GM18526 (cell line): ENCODE results near the gene MMP17.

Experiments
- POLR2A ChIP-seq: IDR thresholded peaks from 3 replicates; pipeline ENCODE4 v1.6.1; 2011; ENCODE audit not compliant: insufficient read length; ENCODE audit errors: extremely low read depth

Gene MMP17

DNA sequence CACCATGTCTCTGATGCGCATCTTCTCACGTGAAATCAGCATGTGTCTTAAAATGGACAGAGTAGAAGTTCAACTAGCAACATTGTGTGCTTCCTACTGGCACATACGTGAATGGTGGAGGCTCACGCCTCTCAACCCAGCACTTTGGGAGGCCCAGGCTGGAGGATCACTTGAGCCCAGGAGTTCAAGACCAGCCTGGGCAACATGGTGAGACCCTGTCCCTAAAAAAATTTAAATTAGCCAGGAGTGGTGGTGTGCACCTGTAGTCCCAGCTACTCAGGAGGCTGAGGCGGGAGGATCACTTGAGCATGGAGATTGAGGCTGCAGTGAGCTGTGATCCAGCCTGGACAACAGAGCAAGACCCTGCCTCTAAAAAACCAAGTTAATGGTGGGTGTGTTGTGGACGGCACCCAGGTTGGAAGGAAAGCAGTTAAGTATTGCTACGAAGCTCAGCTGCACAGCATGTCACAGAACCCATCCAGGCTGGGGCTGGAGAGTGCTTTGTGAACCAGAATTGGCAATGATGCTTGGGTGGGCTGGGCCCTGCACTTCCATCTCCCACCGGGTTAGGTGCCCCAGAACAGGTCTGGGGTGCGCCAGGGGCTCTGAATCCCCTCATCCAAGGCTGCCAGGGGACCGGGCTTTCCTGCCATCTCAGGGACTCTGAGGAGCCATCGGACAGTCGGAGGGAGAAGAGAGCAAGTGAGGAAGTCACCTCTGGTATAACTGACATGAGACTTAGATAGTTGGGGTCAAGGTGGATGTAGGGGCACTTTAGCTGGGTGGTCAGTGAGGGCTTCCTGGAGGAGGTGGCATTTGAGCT is 33.3 kb downstream of the MMP17 start:
- no peak for TF ChIP-seq POLR2A

DNA sequence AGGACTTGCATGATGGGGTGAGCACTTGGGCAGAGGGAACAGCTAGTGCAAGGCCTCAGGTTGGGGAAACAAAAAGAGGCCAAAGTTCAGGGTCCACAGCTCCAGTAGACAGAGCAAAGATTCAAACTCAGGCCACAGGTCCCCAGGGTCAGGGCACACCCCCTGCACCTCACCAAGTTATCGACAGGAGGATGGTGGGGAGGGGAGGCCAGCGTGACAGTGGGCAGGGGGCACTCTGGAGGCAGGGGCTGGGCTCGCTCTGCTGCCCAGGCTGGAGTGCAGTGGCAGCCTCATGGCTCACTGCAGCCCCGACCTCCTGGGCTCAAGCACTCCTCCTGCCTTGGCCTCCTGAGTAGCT is 33.9 kb downstream of the MMP17 start:
- no peak for TF ChIP-seq POLR2A

DNA sequence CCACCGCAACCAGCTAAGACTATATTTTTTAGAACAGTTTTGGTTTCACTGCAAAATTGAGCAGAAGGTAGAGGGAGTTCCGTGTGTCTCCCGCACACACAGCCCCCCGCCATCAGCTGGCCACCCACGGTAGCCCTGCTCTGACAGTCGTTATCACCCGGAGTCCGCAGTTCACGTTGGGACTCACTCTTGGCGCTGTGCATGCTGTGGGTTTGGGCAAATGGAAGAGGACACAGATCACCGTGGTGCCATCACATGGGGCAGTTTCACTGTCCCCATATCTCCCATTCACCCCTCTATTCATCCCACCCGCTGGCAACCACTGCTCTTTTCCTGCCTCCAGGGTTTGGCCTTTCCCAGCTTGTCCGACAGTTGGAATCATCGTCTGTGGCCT is 34.4 kb downstream of the MMP17 start:
- no peak for TF ChIP-seq POLR2A

DNA sequence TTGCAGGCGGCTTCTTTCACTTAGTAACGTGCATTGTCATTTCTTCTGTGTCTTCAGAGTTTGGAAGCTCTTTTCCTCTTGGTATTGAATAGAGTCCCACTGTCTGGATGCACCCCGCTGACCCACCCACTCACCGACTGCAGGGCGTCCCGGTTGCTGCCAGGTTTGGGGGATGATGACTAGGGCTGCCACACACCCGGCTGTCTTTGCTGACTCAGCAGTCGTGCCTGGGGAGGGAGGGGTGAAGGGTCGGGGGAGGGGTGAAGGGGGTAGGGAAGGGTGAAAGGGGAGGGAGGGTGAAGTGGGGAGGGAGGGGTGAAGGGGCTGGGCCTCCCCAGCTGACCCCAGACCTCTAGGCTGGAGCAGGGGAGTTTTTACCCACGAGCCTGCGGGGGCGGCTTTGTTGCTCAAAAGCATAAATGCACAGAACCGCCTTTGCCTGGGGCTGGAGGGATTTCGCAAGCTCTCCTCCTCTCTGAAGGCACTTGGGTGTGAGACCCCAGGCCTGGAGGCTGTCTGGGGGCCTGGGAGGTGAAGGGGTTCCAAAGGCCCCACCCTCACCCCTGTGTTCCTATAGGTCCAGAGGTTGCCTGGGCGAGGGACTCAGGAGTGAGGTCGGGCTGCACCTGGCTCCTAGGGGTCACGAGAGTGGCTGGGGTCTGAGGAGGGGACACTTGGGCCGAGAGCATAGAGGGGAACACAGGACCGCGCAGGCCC is 35.0 kb downstream of the MMP17 start:
- no peak for TF ChIP-seq POLR2A

DNA sequence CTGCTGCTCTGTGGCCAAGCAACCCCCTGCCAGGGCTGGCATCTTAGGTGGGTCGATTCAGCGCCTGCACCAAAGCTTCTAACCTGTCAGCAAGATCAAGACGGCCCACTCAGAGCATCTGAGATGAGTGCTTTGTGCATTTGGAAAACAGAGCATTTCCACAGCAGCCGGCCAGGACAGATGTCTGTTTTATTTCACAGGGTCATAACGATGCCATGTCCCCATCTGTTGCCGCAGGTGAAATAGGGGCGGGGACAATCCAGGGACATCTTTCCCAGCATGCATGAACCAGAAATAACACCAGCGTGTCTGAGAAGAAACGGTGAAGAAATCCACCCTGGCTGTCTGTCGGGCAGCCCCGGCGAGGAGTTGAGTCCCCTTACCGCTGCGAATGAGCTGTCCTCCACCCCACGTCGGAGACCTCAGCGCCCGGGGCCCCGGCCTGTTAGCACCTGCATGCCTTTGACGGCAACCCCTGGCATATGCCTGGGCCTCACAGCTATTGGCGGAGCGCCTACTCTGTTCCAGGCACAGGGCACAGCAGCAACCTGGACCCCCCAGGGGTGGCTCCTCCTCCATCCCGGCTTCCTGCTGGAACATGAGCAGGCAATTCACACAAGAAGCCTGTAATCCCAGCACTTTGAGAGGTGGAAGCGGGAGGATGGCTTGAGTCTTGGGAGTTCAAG is 35.7 kb downstream of the MMP17 start:
- TF ChIP-seq POLR2A = no peak

DNA sequence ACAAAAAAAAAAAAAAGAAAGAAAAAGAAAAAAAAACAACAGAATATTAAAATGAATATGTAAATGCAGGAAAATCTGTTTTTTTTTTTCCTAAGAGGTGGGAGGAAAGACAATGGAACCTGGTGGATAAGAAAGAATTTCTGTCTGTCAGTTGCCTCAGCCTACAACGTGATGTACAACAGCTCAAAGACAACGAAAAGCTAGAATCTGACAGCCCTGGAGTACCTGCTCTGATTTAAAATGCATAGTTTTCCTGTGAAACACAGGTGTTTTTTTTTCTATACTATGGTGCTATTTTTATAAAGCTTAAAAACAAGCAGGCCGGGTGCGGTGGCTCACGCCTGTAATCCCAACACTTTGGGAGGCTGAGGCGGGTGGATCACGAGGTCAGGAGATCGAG is 36.3 kb downstream of the MMP17 start:
- no peak for TF ChIP-seq POLR2A

DNA sequence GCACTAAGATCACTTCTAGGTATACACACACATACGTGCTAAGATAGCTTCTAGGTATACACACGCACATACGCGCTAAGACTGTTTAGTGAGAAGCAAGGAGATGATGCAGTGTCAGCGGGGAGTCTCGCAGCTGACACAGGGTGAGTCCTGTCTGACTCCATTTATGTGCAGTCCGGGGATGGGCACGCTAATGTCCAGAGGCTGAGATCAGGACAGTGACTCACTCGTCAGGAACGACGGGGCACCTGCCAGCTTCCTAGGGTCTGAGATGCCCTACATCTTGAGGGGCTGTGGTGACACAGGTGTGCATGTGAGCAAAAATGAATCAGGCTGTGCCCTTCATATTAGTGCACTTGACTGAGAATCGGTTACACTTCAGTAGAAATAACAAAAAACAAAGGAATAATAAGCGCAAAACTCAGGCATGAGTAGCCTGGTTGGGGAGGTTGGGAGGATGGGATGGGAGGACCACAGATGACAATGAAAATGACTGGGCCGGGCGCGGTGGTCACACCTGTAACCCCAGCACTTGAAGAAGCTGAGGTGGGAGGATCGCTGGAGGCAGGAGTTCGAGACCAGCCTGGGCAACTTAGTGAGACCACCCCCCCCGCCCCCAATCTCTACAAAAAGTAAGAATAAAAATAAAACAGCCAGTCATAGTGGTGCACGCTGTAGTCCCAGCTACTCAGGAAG is 37.1 kb downstream of the MMP17 start:
- TF ChIP-seq POLR2A = no peak

DNA sequence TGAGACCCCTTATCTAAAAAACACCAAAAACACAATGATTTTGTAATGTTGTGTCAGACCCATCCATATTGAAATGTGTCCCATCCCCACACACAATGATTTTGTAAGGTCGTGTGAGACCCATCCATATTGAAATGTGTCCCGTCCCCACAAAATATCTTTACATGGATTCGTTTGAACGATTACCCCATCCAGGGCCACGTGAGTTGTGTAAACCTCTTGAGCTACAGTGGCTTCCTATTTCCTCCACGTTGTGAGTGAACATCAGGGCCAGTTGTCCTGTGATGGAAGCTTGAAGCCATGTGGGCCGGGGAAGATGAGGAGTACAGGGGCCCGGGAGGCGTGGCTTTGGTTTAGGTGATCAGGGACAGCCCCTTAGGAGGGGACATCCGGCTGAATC is 39.3 kb downstream of the MMP17 start:
- TF ChIP-seq POLR2A = no peak

DNA sequence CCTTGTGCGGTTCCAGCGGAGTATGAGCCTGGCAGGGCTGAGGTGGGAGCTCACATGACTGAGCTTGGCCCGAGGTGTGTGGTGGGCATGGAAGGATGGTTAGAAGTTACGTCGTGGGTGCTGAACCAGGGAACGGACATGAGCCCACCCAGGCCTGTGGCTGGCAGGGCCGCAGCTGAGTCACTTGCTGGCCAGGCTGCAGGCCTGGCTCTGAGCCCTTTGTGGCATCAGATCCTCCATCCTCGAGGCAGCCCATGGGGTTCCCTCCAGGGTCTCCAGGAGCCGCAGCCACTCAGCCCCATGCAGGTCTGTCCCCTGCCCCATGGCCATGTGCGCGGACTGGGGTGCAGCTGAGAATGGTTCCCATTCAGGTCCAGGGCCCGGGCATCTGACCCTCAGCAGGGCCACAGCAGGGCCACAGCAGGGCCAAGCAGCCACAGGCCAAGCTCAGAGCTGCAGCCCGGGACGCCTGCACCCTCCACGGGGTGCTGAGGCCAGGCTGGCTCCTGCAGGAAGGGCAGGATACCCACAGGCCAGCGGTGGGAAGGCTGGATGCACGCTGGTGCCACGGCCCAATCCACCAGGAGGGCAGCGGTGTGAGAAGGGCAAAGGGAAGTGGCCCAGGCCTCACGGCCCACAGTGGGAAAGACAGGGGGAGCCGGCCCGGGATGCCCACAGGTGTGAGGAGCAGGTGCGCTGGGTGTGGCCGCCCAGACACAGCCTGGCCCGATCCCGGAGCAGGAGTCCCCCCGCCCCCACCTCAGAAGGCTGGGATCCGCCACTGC is 39.9 kb downstream of the MMP17 start:
- TF ChIP-seq POLR2A = no peak

DNA sequence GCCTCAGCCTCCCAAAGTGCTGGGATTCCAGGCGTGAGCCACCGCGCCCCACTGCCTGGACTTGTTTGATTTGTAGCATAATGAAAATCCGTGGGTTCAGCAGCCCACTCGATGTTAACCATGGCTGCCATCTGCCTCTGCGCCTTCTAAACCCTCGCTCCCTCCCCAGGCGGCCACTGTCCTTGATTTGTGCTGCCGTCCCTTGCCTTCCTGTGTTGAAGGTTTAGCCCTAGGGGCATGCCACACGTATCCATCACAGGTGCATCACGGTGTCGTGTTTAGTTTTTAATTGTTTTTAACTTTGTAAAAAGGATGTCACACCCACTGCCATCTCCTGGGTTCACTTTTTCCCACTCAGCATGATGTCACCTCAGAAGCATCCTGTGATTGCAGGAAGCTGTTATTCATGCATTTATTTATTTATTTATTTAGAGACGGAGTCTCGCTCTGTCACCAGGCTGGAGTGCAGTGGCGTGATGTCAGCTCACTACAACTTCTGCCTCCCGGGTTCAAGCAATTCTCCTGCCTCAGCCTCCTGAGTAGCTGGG is 41.8 kb downstream of the MMP17 start:
- no peak for TF ChIP-seq POLR2A

DNA sequence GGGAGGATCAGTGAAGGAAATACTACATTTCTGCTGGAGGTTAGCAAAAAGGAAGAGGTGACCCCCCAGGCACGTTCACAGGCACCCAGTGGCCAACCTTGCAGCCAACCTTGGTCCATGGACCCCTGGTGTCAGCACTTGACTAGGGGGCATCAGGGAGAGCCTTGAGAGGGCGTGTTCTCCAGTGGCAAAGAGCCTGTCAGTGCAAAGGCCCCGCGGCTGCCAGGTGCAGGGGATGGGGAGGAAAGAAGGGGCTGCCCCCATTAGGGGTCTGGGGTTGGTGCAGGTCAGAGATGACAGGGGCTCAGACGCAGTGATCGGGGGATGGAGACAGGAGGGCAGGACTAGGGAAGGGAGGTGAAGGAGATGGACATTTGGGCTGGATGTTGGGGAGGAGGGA is 43.5 kb downstream of the MMP17 start:
- TF ChIP-seq POLR2A = no peak

DNA sequence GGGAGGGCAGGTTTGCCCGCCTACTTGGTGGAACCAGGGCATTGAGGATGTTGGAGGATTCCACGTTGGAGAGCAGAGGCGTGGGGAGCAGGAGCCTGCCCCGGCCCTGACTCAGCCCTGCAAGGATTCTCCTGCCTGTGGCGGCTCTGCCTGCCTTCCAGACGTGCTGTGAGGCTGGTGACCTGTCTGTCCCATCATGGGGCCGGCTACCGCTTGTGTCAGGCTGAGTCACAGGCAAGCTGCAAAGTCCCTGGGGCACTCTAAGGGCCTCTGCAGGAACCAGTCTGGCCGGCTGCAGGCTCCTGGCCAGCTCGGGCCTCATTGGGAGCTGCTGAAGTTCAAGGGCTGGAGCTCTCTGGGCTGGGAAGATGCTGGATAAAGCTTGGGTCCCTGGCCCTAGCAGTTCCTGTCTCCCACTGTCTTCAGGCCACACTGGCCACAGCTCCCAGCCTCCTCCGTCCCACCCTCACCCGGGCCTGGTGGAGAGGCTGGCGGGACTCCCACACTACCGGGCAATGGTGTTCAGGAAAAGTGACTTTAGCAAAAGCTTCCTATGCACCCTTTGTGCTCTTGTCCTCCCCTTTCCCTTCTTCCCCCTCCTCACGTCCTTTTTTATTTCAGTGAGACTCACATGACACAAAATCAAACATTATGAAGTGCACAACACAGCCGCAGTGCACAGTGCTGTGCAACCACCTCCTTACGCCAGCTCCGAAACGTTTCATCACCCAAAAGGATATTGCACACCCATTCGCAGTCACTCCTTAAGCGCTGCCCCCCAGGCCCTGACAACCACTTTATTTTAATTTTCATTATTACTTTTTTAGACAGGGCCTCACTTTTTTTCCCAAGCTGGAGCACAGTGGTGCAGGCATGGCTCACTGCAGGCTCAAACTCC is 44.2 kb downstream of the MMP17 start:
- TF ChIP-seq POLR2A = no peak

DNA sequence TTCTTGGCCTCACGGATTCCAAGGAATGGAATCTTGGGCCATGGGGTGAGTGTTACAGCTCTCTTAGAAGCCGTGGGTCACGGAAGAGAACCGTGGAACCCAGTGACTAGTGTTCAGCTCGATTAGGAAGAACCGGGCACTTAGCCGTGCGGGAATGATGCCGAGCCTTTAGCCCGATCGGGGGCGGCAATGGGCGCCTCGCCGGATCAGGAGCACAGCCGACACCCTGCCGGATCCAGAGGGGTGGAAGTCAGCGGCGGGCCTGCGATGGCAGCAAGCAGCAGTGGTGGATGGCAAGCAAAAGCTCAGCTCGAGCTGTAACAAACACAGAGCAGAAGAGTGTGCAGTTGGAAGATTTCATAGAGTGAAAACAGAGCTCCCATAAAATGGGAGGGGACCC is 45.1 kb downstream of the MMP17 start:
- TF ChIP-seq POLR2A = no peak
